HEK293 (cell line): ENCODE data around the gene LIPJ.

Experiments used
- CTCF ChIA-PET: fragments of 350-600 bp; formaldehyde crosslinking; extraction: SDS; loops from one replicate; lab custom pipeline; 2021; ENCODE audit warnings: antibody characterized with exemption; lab: Yijun Ruan, JAX
- POLR2A ChIA-PET: fragments of 300-600 bp; formaldehyde crosslinking; extraction: SDS; loops from one replicate; lab custom pipeline; 2020; ENCODE audit warnings: antibody characterized with exemption, inconsistent platforms; lab: Yijun Ruan, JAX
- H3K27ac ChIP-seq: fragments of 200-500 bp; sonication (Bioruptor generic); 2 replicates; pipeline ENCODE4 v1.5.1; 2014; ENCODE audit warnings: low read depth, low read length, control low read depth, inconsistent platforms; ENCODE audit errors: extremely low read depth
- H3K36me3 ChIP-seq, 2 experiments: fragments of 200-500 bp in 1 of 2; sonication (Bioruptor generic) in 1 of 2; 1 replicate in 1 of 2; 2 replicates in 1 of 2; pipeline ENCODE4 v1.5.1; 2014 to 2017; ENCODE audit warnings: inconsistent platforms in 2 of 2, low read length in 2 of 2; ENCODE audit not compliant: control insufficient read depth in 2 of 2, insufficient read depth in 1 of 2
- H3K4me1 ChIP-seq: fragments of 200-500 bp; sonication (Bioruptor generic); 2 replicates; pipeline ENCODE4 v1.5.1; 2014; ENCODE audit warnings: mild to moderate bottlenecking, low read length, inconsistent platforms; ENCODE audit not compliant: control insufficient read depth, insufficient read depth
- H3K4me3 ChIP-seq: 2 replicates; pipeline ENCODE4 v1.5.1; 2011; ENCODE audit warnings: low read depth, mild to moderate bottlenecking, control low read depth, low read length, moderate library complexity
- H3K9me3 ChIP-seq: fragments of 200-500 bp; sonication (Bioruptor generic); 2 replicates; pipeline ENCODE4 v1.5.1; 2014; ENCODE audit warnings: low read depth, low read length, inconsistent platforms; ENCODE audit not compliant: control insufficient read depth, insufficient read depth
- FEZF1 ChIP-seq: fragments of 450-650 bp; formaldehyde crosslinking; IDR thresholded peaks from 2 replicates; pipeline ENCODE4 v1.5.1; 2016; ENCODE audit warnings: missing biosample characterization, missing genetic modification characterization
- RBAK ChIP-seq: fragments of 450-650 bp; formaldehyde crosslinking; IDR thresholded peaks from 2 replicates; pipeline ENCODE4 v1.5.1; 2016; ENCODE audit warnings: missing biosample characterization, missing genetic modification characterization
- SALL2 ChIP-seq: fragments of 450-650 bp; formaldehyde crosslinking; IDR thresholded peaks from 2 replicates; pipeline ENCODE4 v1.5.0; 2017; ENCODE audit warnings: missing biosample characterization, mild to moderate bottlenecking, missing genetic modification characterization, borderline replicate concordance
- SP7 ChIP-seq: fragments of 450-650 bp; formaldehyde crosslinking; IDR thresholded peaks from 2 replicates; pipeline ENCODE4 v1.5.1; 2016; ENCODE audit warnings: missing biosample characterization, missing genetic modification characterization
- YY1 ChIP-seq: fragments of 450-650 bp; formaldehyde crosslinking; IDR thresholded peaks from 2 replicates; pipeline ENCODE4 v1.5.1; 2018; ENCODE audit warnings: missing biosample characterization, missing genetic modification characterization
- ZBTB8A ChIP-seq: fragments of 450-650 bp; formaldehyde crosslinking; IDR thresholded peaks from 2 replicates; pipeline ENCODE4 v1.5.1; 2016; ENCODE audit warnings: missing biosample characterization, missing genetic modification characterization
- ZFP69B ChIP-seq: fragments of 450-650 bp; formaldehyde crosslinking; IDR thresholded peaks from 2 replicates; pipeline ENCODE4 v1.5.1; 2016; ENCODE audit warnings: missing biosample characterization, missing genetic modification characterization
- ZNF391 ChIP-seq: fragments of 450-650 bp; formaldehyde crosslinking; IDR thresholded peaks from 2 replicates; pipeline ENCODE4 v1.5.1; 2016; ENCODE audit warnings: low read depth, missing biosample characterization, missing genetic modification characterization, borderline replicate concordance
- ZNF473 ChIP-seq: fragments of 450-650 bp; formaldehyde crosslinking; IDR thresholded peaks from 2 replicates; pipeline ENCODE4 v1.5.1; 2017; ENCODE audit warnings: missing biosample characterization, missing genetic modification characterization
- ZNF514 ChIP-seq: fragments of 450-650 bp; formaldehyde crosslinking; IDR thresholded peaks from 2 replicates; pipeline ENCODE4 v1.5.1; 2016; ENCODE audit warnings: missing biosample characterization, missing genetic modification characterization
- ZNF548 ChIP-seq: fragments of 450-650 bp; formaldehyde crosslinking; IDR thresholded peaks from 2 replicates; pipeline ENCODE4 v1.5.1; 2016; ENCODE audit warnings: missing biosample characterization, missing genetic modification characterization
- ZNF555 ChIP-seq: fragments of 450-650 bp; formaldehyde crosslinking; conservative IDR thresholded peaks from 2 replicates; pipeline ENCODE4 v1.5.1; 2017; ENCODE audit warnings: missing biosample characterization, mild to moderate bottlenecking, missing genetic modification characterization, inconsistent platforms
- ZNF610 ChIP-seq: fragments of 450-650 bp; formaldehyde crosslinking; IDR thresholded peaks from 2 replicates; pipeline ENCODE4 v1.5.1; 2016; ENCODE audit warnings: missing biosample characterization, missing genetic modification characterization, borderline replicate concordance
- ZNF664 ChIP-seq: fragments of 450-650 bp; formaldehyde crosslinking; IDR thresholded peaks from 2 replicates; pipeline ENCODE4 v1.5.1; 2016; ENCODE audit warnings: missing biosample characterization, missing genetic modification characterization
- ZNF701 ChIP-seq: fragments of 450-650 bp; formaldehyde crosslinking; IDR thresholded peaks from 2 replicates; pipeline ENCODE4 v1.5.1; 2016; ENCODE audit warnings: missing biosample characterization, missing genetic modification characterization
- TF ChIP-seq, protein P1 (sequence below): fragments of 450-650 bp; formaldehyde crosslinking; IDR thresholded peaks from 2 replicates; pipeline ENCODE4 v1.5.1; 2017; ENCODE audit warnings: missing biosample characterization, missing genetic modification characterization
- TF ChIP-seq, protein P2 (sequence below): fragments of 450-650 bp; formaldehyde crosslinking; IDR thresholded peaks from 2 replicates; pipeline ENCODE4 v1.5.1; 2017; ENCODE audit warnings: missing biosample characterization, missing genetic modification characterization
- TF ChIP-seq, protein P3 (sequence below): fragments of 450-650 bp; formaldehyde crosslinking; IDR thresholded peaks from 2 replicates; pipeline ENCODE4 v1.5.1; 2016; ENCODE audit warnings: missing biosample characterization, missing genetic modification characterization
- TF ChIP-seq, protein P4 (sequence below): fragments of 450-650 bp; IDR thresholded peaks from 2 replicates; pipeline ENCODE4 v1.5.1; 2018; ENCODE audit warnings: missing biosample characterization, mild to moderate bottlenecking, missing genetic modification characterization
- TF ChIP-seq, protein P5 (sequence below): fragments of 450-650 bp; formaldehyde crosslinking; IDR thresholded peaks from 2 replicates; pipeline ENCODE4 v1.5.1; 2016; ENCODE audit warnings: missing biosample characterization, missing genetic modification characterization
- TF ChIP-seq, protein P6 (sequence below): fragments of 450-650 bp; formaldehyde crosslinking; IDR thresholded peaks from 2 replicates; pipeline ENCODE4 v1.5.1; 2016; ENCODE audit warnings: missing biosample characterization, missing genetic modification characterization
- TF ChIP-seq, protein P7 (sequence below): fragments of 450-650 bp; formaldehyde crosslinking; IDR thresholded peaks from 2 replicates; pipeline ENCODE4 v1.5.1; 2016; ENCODE audit warnings: missing biosample characterization, missing genetic modification characterization

The LIPJ gene

DNA sequence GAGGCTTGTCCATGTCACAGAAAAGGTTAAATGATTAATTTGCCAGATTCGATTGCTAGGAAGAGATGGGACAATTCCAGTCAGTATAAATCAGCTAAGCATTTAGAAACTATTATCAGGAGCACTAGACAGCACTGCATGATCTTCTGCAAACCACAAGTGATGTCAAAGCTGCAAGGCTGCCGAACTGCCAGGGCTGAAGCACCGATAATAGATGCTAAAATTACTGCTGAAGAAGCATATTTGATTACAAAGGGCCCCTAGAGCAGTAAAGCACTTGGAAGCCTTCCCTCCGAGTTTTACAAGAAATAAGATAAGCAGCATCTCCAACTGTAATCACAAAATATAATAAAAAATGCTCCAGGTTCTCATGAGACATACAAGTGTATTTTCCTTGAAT, 44.0 kb upstream of the LIPJ start (continued):
- TF ChIP-seq, protein P1, sequence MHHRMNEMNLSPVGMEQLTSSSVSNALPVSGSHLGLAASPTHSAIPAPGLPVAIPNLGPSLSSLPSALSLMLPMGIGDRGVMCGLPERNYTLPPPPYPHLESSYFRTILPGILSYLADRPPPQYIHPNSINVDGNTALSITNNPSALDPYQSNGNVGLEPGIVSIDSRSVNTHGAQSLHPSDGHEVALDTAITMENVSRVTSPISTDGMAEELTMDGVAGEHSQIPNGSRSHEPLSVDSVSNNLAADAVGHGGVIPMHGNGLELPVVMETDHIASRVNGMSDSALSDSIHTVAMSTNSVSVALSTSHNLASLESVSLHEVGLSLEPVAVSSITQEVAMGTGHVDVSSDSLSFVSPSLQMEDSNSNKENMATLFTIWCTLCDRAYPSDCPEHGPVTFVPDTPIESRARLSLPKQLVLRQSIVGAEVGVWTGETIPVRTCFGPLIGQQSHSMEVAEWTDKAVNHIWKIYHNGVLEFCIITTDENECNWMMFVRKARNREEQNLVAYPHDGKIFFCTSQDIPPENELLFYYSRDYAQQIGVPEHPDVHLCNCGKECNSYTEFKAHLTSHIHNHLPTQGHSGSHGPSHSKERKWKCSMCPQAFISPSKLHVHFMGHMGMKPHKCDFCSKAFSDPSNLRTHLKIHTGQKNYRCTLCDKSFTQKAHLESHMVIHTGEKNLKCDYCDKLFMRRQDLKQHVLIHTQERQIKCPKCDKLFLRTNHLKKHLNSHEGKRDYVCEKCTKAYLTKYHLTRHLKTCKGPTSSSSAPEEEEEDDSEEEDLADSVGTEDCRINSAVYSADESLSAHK: peak; percentile 94
- TF ChIP-seq, protein P2, sequence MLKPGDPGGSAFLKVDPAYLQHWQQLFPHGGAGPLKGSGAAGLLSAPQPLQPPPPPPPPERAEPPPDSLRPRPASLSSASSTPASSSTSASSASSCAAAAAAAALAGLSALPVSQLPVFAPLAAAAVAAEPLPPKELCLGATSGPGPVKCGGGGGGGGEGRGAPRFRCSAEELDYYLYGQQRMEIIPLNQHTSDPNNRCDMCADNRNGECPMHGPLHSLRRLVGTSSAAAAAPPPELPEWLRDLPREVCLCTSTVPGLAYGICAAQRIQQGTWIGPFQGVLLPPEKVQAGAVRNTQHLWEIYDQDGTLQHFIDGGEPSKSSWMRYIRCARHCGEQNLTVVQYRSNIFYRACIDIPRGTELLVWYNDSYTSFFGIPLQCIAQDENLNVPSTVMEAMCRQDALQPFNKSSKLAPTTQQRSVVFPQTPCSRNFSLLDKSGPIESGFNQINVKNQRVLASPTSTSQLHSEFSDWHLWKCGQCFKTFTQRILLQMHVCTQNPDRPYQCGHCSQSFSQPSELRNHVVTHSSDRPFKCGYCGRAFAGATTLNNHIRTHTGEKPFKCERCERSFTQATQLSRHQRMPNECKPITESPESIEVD: peak; percentile 79
- TF ChIP-seq RBAK (tag by site-specific recombination) (no peak), ZFP69B (tag by site-specific recombination) (no peak), SP7 (tag by site-specific recombination) (no peak), ZNF555 (tag by site-specific recombination) (no peak), ZNF473 (tag by site-specific recombination) (no peak), SALL2 (no peak)
- TF ChIP-seq, protein P3, sequence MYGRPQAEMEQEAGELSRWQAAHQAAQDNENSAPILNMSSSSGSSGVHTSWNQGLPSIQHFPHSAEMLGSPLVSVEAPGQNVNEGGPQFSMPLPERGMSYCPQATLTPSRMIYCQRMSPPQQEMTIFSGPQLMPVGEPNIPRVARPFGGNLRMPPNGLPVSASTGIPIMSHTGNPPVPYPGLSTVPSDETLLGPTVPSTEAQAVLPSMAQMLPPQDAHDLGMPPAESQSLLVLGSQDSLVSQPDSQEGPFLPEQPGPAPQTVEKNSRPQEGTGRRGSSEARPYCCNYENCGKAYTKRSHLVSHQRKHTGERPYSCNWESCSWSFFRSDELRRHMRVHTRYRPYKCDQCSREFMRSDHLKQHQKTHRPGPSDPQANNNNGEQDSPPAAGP (tag by site-specific recombination): no peak
- TF ChIP-seq, all 188 proteins: peak for 14

DNA sequence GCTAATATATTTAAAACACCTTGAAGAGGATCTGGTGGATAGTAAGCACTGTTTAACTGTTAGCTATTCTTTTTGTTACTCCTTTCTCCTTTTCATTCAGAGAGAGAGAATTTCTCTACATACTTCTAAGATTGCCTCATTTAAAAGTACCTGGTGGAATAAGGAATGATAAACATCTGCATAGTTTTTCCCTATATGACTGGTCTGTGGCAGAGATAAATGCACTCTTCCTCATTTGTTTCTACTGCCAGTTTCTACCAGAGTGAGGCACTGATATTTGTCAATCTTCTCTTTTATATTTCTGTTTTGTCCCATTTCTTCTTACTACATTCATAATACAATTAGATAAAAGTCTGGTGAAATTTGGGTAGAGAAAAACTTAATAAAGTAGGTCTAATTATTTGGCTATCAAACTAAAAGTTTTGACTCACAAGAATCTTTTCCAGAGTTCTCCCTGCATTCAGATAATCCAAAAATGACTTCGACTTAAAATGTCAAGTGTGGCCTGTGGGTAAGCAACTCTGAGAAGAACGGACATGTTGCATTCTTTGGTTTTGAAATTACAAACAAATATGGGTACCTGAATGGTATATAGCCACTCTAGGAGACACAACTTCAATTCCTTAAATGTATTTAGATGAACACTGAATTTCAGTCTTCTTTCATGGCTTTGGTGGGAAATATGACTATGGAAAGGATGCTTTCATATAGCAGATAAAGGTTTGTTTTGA, 42.3 kb upstream of the LIPJ start:
- Histone ChIP-seq H3K36me3 (no peaks in the 10 kb centered on the region), H3K27ac (no peak overlapping the region), H3K4me1 (peaks cover 40% of the 10 kb centered on the region), H3K9me3 (no peaks in the 10 kb centered on the region)
- POLR2A ChIA-PET: no interaction called here
- TF ChIP-seq ZNF514 (tag by site-specific recombination) (no peak), YY1 (tag by site-specific recombination) (no peak), FEZF1 (no peak), ZNF701 (tag by site-specific recombination) (no peak), ZNF391 (tag by site-specific recombination) (no peak), ZNF548 (no peak), ZBTB8A (tag by site-specific recombination) (no peak), ZNF664 (tag by site-specific recombination) (peak; percentile 88), ZNF610 (no peak)
- TF ChIP-seq, protein P4, sequence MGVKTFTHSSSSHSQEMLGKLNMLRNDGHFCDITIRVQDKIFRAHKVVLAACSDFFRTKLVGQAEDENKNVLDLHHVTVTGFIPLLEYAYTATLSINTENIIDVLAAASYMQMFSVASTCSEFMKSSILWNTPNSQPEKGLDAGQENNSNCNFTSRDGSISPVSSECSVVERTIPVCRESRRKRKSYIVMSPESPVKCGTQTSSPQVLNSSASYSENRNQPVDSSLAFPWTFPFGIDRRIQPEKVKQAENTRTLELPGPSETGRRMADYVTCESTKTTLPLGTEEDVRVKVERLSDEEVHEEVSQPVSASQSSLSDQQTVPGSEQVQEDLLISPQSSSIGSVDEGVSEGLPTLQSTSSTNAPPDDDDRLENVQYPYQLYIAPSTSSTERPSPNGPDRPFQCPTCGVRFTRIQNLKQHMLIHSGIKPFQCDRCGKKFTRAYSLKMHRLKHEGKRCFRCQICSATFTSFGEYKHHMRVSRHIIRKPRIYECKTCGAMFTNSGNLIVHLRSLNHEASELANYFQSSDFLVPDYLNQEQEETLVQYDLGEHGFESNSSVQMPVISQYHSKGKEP (tag by site-specific recombination): no peak
- TF ChIP-seq, protein P5, sequence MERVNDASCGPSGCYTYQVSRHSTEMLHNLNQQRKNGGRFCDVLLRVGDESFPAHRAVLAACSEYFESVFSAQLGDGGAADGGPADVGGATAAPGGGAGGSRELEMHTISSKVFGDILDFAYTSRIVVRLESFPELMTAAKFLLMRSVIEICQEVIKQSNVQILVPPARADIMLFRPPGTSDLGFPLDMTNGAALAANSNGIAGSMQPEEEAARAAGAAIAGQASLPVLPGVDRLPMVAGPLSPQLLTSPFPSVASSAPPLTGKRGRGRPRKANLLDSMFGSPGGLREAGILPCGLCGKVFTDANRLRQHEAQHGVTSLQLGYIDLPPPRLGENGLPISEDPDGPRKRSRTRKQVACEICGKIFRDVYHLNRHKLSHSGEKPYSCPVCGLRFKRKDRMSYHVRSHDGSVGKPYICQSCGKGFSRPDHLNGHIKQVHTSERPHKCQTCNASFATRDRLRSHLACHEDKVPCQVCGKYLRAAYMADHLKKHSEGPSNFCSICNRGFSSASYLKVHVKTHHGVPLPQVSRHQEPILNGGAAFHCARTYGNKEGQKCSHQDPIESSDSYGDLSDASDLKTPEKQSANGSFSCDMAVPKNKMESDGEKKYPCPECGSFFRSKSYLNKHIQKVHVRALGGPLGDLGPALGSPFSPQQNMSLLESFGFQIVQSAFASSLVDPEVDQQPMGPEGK (tag by site-specific recombination): no peak
- TF ChIP-seq, protein P6, sequence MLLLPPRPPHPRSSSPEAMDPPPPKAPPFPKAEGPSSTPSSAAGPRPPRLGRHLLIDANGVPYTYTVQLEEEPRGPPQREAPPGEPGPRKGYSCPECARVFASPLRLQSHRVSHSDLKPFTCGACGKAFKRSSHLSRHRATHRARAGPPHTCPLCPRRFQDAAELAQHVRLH (tag by site-specific recombination): no peak
- TF ChIP-seq, protein P7, sequence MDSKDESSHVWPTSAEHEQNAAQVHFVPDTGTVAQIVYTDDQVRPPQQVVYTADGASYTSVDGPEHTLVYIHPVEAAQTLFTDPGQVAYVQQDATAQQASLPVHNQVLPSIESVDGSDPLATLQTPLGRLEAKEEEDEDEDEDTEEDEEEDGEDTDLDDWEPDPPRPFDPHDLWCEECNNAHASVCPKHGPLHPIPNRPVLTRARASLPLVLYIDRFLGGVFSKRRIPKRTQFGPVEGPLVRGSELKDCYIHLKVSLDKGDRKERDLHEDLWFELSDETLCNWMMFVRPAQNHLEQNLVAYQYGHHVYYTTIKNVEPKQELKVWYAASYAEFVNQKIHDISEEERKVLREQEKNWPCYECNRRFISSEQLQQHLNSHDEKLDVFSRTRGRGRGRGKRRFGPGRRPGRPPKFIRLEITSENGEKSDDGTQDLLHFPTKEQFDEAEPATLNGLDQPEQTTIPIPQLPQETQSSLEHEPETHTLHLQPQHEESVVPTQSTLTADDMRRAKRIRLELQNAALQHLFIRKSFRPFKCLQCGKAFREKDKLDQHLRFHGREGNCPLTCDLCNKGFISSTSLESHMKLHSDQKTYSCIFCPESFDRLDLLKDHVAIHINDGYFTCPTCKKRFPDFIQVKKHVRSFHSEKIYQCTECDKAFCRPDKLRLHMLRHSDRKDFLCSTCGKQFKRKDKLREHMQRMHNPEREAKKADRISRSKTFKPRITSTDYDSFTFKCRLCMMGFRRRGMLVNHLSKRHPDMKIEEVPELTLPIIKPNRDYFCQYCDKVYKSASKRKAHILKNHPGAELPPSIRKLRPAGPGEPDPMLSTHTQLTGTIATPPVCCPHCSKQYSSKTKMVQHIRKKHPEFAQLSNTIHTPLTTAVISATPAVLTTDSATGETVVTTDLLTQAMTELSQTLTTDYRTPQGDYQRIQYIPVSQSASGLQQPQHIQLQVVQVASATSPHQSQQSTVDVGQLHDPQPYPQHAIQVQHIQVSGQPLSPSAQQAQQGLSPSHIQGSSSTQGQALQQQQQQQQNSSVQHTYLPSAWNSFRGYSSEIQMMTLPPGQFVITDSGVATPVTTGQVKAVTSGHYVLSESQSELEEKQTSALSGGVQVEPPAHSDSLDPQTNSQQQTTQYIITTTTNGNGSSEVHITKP (tag by site-specific recombination): peak; percentile 67
- TF ChIP-seq, all 188 proteins: peak for 2
- CTCF ChIA-PET: interaction anchor here (0.7 kb wide), 1 partner anchor 363 kb away, joined by 4 read pairs; no protein-coding TSS in a partner anchor
- H3K4me3 ChIP-seq: no peak overlapping the region
